Activated naive CD8-positive, alpha-beta T cell treated with anti-CD3 and anti-CD28 coated beads for 36 hours (primary cell): ENCODE data around the gene L3MBTL1. TPM values are rescaled to one million over a fixed set of nuclear protein-coding genes. Genes with fewer than 3 reads are reported as not detected.
A peak's percentile ranks its signal among the peaks of the same experiment; 100 is the strongest.

ENCODE experiments used
- DNase-seq: peaks from one replicate; pipeline ENCODE4 v3.0.0; 2021
- H3K27ac Mint-ChIP-seq: one replicate; pipeline ENCODE4 v1.8.0; 2022; ENCODE audit warnings: mild to moderate bottlenecking, moderate library complexity, mixed read lengths
- H3K27me3 Mint-ChIP-seq: one replicate; pipeline ENCODE4 v1.8.0; 2022; ENCODE audit warnings: mild to moderate bottlenecking, mixed read lengths
- H3K36me3 Mint-ChIP-seq: one replicate; pipeline ENCODE4 v1.8.0; 2021; ENCODE audit warnings: mild to moderate bottlenecking, mixed read lengths
- H3K4me1 Mint-ChIP-seq: one replicate; pipeline ENCODE4 v1.8.0; 2021; ENCODE audit warnings: mixed read lengths
- H3K4me3 Mint-ChIP-seq: one replicate; pipeline ENCODE4 v1.8.0; 2022; ENCODE audit warnings: mild to moderate bottlenecking, moderate library complexity, mixed read lengths
- H3K9me3 Mint-ChIP-seq: one replicate; pipeline ENCODE4 v1.8.0; 2022; ENCODE audit warnings: mixed read lengths
- total RNA-seq, 2 experiments: library from RNA; stranded (reverse); gene quantifications; one replicate each; pipeline ENCODE4 v1.2.3, GENCODE V29; 2021

The L3MBTL1 gene
- total RNA-seq, 2 experiments from 2014 or later, result 4.3 to 4.8 TPM

DNA sequence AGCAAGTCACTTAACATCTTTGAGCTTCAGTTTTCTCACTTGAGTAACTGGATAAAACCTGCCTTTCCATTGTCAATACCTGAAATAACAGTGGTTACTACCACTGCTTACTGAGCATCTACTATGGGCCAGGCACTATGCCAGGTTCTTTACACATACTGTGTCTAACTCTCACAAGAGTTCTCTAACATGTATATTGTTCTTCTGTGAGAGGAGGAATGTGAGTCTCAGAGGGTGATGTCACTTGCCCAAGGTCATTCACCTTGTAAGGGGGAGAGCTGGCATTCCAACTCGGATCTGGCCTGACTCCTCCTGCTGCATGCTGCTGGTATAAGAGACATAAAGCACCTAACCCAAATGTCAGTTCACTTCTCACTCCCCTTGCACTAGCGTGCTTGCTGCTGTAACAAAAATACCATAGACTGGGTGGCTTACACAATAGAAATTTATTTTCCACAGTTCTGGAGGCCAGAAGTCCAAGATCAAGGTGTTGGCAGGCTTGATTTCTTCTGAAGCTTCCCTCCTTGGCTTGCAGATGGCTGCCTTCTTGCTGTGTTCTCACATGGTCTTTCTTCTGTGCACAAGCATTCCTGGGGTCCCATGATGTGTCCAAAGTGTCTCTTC lies 29.4 kb downstream of the L3MBTL1 start:
- no peak for DNase-seq
- H3K36me3 Mint-ChIP-seq, result no peaks in the 10 kb centered on the region

DNA sequence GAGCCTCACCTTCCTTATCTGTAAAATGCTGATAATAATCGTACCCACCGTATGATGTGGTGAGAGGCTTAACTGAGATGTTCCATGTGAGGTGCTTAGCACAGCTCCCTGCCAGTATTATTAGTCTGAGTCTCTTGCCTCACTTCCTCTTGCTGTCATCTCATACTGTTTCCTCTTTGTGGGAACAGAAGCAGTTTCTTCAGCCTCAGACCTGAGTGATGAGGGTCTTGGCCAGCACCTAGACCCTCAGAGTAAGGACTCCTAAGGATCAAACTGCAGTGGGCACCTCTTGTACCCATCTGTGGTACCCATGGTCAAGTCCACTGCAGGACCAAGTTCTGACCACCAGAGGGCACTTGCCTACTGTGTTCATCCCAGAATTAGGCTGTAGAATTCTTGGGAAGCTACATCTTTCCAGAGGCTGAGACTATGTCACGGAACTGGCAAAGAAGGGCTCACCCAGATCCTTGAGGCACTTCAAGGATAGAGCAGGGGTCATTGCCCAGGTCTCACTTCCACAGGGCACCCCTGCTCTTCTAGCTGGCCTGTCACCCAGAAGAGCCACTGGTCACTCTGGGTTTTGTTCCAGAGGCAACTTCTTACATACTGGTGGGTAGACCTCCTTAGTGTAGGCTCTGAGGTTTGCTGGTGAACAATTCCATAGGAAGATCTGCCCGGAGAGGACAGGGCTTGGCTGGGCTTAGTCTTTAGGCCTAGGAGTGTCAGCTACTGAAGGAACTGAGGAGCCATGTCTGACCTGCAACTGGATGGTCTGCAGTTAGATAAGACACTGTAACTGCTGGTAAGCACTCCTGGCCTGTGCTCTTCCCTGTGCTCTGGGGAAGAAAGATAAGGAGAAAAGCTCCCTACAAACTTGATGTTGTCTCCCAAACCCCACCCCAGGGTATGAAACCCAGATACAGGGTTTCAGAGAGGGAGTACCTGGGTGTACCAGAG lies 30.7 kb downstream of the L3MBTL1 start:
- H3K9me3 Mint-ChIP-seq, result no peaks in the 10 kb centered on the region
- H3K36me3 Mint-ChIP-seq, result no peaks in the 10 kb centered on the region
- no peak overlapping the region for H3K4me3 Mint-ChIP-seq
- no peaks in the 10 kb centered on the region for H3K4me1 Mint-ChIP-seq
- H3K27me3 Mint-ChIP-seq, result no peaks in the 10 kb centered on the region
- no peak overlapping the region for H3K27ac Mint-ChIP-seq
- DNase-seq, result peak; percentile 12

More for the DNA sequence above, 29.4 kb downstream of the L3MBTL1 start:
- Mint-ChIP-seq H3K27me3 (no peaks in the 10 kb centered on the region), H3K27ac (no peak overlapping the region), H3K4me1 (no peaks in the 10 kb centered on the region), H3K9me3 (no peaks in the 10 kb centered on the region), H3K4me3 (no peak overlapping the region)

DNA sequence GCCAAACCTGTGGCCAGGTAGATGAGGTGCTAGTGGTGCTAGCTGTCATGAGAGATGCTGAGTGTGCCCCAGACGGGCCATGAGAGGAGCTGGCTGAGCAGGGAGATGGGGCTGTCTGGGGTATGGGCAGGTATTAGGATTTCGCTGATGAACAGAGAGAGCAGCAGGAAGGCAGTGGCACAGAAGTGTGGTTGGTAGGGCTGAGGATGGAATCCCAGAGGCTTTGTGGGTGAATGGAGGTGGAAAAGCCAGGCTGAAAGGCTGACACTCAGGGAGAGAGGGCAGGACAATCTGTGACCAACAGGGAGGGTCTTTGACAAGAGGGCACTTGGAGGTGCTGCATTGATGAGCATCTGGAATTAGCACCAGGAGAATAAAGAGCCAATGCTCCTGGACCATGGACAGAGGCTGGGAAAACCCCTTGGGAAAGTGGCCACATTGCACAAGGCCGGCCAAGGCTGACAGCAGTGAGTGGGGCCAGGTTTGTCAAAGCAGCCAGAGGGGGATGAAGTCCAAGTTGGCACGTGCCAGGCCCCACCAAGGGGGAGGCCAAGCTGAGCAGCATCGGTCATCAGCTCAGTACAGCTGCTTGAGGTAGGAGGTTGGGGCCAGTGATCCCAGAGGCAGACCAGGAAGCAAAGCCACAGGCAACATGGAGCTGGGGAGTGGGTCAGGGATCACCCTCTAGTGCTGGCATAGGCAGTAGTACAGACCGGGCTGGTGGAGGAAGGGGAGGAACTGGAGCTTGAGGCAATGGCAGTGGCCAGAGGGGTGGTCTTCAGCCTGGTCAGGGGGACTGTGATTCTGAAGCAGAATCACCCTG lies 31.6 kb downstream of the L3MBTL1 start:
- Mint-ChIP-seq H3K4me1 (no peaks in the 10 kb centered on the region), H3K27me3 (no peaks in the 10 kb centered on the region), H3K27ac (no peak overlapping the region), H3K4me3 (no peak overlapping the region), H3K9me3 (no peaks in the 10 kb centered on the region), H3K36me3 (no peaks in the 10 kb centered on the region)
- DNase-seq, result no peak

DNA sequence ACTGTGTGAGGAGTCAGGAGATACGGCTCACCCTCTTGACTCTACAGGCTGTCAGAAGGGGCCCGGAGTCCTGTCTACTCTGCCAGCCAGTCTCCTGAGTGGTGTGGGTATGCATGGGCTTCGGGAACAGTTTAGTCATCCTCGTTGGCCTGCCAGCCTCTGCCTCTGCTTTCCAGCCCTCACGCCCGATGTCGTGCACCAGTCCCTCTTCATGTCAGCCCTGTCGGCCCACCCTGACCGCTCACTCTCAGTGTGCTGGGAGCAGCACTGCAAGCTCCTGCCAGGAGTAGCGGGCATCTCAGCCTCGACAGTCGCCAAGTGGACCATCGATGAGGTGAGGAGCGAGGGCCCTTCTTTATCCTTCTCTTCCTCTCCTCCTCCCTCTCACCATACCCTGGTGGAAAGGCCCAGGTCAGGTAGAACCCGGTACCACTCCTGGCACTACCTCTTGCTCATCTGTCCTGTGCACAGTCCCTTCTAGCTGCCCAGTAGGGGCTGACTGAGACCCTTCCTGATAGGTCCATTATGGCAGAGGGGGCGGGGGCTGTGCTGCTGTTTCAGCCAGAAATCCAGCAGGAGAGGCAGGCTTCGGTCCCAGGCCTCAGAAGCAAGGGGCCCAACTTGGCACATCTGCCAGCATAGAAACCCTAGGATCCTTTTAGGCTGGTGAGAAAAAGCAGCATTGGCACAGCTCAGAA lies 32.6 kb downstream of the L3MBTL1 start:
- H3K4me3 Mint-ChIP-seq, result no peak overlapping the region
- H3K36me3 Mint-ChIP-seq, result no peaks in the 10 kb centered on the region
- DNase-seq, result no peak
- H3K27me3 Mint-ChIP-seq, result no peaks in the 10 kb centered on the region
- H3K9me3 Mint-ChIP-seq, result no peaks in the 10 kb centered on the region
- H3K4me1 Mint-ChIP-seq, result no peaks in the 10 kb centered on the region
- H3K27ac Mint-ChIP-seq, result no peak overlapping the region

DNA sequence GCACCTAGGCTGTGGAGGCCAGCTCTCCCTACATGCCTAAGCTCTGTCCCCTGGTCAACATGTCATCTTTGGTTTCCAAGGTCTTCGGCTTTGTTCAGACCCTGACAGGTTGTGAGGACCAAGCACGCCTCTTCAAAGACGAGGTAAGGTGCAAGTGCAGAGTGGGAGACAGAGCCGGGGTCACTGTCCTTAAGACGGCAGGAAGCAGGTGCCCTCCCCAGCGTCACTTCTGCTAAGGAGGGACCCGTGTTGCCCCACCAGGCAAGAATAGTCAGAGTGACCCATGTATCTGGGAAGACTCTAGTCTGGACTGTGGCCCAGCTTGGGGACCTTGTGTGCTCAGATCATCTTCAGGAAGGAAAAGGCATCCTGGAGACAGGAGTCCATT lies 33.2 kb downstream of the L3MBTL1 start:
- no peaks in the 10 kb centered on the region for H3K36me3 Mint-ChIP-seq

DNA sequence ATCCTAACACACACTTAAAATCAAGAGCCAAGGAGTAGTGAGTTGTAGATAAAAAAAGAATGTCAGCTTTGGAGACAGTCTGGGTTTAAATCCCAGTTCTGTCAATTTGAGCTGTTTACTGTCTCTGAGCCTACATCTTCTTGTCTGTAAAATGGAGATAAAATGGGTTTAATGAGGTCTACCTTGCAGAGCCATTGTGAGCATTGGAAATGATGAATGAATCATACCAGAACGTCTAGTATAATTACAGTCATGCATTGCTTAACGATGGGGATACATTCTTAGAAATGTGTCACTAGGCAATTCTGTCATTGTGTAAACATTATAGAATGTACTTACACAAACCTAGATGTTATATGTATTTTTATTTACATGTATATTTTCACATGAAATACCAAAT lies 33.7 kb downstream of the L3MBTL1 start:
- H3K27me3 Mint-ChIP-seq, result no peaks in the 10 kb centered on the region
- no peak overlapping the region for H3K27ac Mint-ChIP-seq
- no peaks in the 10 kb centered on the region for H3K9me3 Mint-ChIP-seq
- no peaks in the 10 kb centered on the region for H3K36me3 Mint-ChIP-seq
- no peak overlapping the region for H3K4me3 Mint-ChIP-seq
- no peaks in the 10 kb centered on the region for H3K4me1 Mint-ChIP-seq
- no peak for DNase-seq

More for the DNA sequence above, 33.2 kb downstream of the L3MBTL1 start:
- Mint-ChIP-seq H3K4me1 (no peaks in the 10 kb centered on the region), H3K4me3 (no peak overlapping the region), H3K9me3 (no peaks in the 10 kb centered on the region), H3K27ac (no peak overlapping the region), H3K27me3 (no peaks in the 10 kb centered on the region)
- no peak for DNase-seq

DNA sequence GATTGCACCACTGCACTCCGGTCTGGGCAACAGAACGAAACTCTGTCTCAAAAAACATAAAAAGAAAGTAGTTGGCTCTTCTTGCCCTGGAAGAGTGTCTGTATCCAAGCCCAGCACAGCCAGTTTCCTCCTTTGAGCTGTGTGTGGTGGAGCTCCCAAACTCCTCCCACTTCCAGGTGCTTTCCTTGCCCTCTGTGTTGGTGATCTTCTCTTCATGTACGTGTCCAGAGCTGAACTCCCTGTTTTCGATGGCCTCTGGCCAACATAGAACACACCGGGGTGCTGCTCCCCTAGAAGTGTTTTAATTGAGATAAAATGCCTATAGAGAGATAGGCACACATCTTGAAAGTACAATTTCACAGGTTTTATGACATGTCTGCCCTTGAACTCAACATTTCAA lies 34.7 kb downstream of the L3MBTL1 start:
- Mint-ChIP-seq H3K36me3 (no peaks in the 10 kb centered on the region), H3K4me1 (no peaks in the 10 kb centered on the region), H3K27ac (no peak overlapping the region), H3K9me3 (no peaks in the 10 kb centered on the region), H3K4me3 (no peak overlapping the region), H3K27me3 (no peaks in the 10 kb centered on the region)
- DNase-seq, result no peak

DNA sequence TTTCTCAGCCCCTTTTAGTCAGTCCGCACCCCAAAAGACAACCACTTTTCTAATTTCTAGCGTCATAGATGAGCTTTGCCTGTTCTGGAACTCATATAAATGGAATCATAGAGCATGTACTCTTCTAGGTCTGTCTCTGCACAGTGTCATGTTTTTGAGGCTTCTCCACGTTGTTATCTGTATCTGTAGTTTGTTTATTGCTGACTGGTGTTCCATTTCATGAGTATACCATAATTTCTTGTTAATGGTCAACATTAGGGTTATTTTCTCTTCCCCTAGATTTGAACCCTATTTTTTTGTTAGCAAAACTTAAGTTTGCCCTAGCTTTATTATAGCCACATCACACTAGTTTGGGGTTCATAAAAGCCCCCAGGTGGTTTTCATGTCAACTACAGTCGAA lies 35.2 kb downstream of the L3MBTL1 start:
- no peak for DNase-seq
- Mint-ChIP-seq H3K36me3 (peaks cover 5% of the 10 kb centered on the region), H3K4me3 (no peak overlapping the region), H3K27me3 (no peaks in the 10 kb centered on the region), H3K4me1 (no peaks in the 10 kb centered on the region), H3K27ac (no peak overlapping the region), H3K9me3 (peaks cover 1% of the 10 kb centered on the region)

DNA sequence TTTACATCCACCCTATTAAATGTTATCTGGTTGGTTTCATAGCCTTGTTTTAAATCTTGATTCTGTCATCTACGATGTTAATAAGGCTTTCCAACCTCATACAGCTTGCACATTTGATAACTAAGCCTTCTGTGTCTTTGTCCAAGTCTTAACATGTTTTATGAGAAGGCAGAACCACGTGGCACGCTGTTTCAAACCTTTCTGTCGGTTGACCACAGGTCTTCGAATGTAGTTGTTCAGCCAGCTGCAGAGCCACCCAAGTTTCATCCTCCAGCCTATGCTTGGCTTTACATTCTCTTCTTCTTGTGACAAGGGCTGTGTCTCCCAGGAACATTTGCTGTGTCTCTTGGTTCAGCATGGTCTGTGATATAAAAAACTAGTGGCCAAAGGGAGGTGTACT lies 35.6 kb downstream of the L3MBTL1 start:
- no peaks in the 10 kb centered on the region for H3K4me1 Mint-ChIP-seq
- no peak for DNase-seq
- H3K27me3 Mint-ChIP-seq, result no peaks in the 10 kb centered on the region

DNA sequence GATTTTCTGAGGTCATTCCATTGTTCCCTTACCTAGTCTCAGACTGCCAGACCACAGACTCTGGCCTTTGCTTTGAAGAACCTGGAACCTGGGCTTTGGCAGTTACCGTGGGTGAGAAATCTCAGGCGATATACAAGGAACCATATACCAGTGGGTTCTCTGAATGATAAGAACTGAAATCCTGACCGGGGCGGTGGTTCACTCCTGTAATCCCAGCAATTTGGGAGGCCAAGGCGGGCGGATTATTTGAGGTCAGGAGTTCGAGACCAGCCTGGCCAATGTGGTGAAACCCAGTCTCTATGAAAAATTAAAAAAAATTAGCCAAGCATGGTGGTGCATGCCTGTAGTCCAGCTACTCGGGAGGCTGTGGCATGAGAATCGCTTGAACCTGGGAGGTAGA lies 37.0 kb downstream of the L3MBTL1 start:
- H3K36me3 Mint-ChIP-seq, result peaks cover 8% of the 10 kb centered on the region
- H3K27ac Mint-ChIP-seq, result no peak overlapping the region
- peaks cover 1% of the 10 kb centered on the region for H3K9me3 Mint-ChIP-seq
- H3K27me3 Mint-ChIP-seq, result no peaks in the 10 kb centered on the region
- no peaks in the 10 kb centered on the region for H3K4me1 Mint-ChIP-seq
- no peak for DNase-seq
- no peak overlapping the region for H3K4me3 Mint-ChIP-seq

More for the DNA sequence above, 35.6 kb downstream of the L3MBTL1 start:
- Mint-ChIP-seq H3K9me3 (peaks cover 1% of the 10 kb centered on the region), H3K27ac (no peak overlapping the region), H3K36me3 (peaks cover 8% of the 10 kb centered on the region), H3K4me3 (no peak overlapping the region)

DNA sequence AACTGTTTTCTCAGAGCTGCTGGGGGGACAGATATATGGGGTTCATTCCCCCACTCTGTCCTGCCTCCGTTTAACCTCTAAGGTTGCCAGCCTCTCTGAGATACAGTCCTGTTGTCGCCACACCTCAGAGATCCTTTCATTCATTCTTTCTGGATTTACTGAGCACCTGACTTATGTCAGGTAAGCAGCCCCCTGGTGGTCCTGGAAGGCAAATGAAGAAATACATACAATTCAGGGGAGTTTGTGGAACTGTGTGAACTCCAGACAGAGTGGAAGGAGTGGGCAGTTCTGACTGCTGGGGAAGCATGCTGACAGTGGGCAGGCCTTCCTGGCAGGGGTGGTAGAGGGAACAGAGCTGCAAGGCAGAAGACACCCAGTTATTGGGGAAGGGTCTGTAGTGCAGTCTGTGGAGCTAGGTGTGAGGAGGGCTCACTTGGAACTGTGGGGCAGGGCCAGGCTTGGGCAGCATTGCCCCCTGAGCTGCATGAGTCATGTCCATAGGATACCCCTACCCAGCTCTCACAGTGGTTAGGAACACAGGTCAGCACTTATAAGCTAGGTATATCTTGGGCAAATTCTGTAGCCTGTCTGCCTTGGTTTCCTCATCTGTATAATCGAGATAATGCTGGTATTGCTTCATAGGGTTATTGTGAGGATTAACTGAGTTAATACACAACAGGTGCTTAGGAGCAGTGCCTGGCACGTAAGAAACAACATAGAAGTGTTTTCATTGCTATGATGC lies 38.5 kb downstream of the L3MBTL1 start:
- H3K36me3 Mint-ChIP-seq, result peaks cover 8% of the 10 kb centered on the region
- H3K4me1 Mint-ChIP-seq, result no peaks in the 10 kb centered on the region
- DNase-seq, result no peak
- H3K27ac Mint-ChIP-seq, result no peak overlapping the region
- H3K27me3 Mint-ChIP-seq, result no peaks in the 10 kb centered on the region
- H3K9me3 Mint-ChIP-seq, result peaks cover 1% of the 10 kb centered on the region
- H3K4me3 Mint-ChIP-seq, result no peak overlapping the region

DNA sequence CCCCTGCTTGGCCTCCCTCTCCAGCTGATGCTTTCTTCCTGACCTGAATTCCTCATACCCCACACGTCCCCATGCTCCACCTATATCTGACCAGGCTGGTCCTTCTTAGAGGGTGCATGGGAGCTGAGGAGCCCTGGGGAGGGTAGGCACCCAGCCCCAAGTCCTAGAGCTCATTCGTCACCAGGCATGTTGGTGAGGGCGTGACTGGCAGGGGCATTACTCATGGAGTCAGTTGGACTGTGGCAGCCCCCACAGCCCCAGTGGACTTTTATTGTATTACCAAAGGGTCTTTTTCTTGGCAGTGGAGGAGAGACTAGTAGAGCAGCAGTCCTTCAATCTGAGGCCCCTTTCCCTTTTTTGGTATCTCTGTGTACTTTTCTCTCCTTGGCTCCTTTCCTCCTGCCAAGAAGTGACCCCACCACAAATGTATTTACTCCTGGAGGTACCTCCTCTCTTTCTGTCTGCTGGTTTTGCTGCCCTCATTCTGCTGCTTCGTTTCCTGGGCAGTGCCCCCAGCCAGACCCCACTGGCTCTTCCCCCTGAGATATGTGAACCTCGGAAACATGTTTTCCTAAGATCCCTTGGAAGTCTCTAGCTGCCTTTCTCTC lies 40.9 kb downstream of the L3MBTL1 start:
- Mint-ChIP-seq H3K27me3 (no peaks in the 10 kb centered on the region), H3K4me1 (no peaks in the 10 kb centered on the region), H3K27ac (no peak overlapping the region), H3K9me3 (peaks cover 1% of the 10 kb centered on the region), H3K36me3 (peaks cover 8% of the 10 kb centered on the region), H3K4me3 (no peak overlapping the region)
- no peak for DNase-seq

DNA sequence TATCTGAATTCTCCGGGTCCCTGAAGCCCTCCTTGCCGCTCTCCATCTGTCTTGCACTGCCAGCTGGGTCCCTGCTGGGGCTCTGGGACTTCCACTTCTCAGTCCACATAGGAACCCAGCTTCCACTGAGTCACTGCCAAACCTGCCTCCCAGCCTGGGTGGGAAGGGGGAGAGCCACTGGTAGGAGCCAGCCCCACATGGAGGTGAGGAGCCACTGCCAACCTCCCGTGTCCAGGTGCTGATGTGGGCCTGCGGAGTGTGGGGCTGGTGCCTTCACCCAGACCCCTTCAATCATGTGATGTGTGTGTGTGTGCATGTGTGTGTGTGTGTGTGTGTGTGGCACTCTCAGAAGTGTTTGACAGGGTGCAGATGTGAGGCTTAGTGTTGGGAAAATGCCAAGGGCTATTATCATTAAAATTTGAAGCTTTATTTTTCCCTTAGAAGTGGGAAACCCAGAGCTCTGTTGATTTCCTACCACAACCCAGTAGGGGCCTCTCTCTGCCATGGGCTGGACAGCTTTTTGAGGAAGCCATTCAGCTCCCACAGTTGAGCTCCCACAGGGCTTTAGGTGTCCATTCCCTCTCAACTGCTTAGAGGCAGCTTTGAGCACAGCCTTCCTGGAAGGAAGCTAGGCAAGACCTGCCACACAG lies 42.0 kb downstream of the L3MBTL1 start:
- Mint-ChIP-seq H3K27me3 (no peaks in the 10 kb centered on the region), H3K36me3 (peaks cover 8% of the 10 kb centered on the region), H3K4me3 (no peak overlapping the region), H3K27ac (no peak overlapping the region), H3K4me1 (no peaks in the 10 kb centered on the region), H3K9me3 (peaks cover 1% of the 10 kb centered on the region)
- no peak for DNase-seq
